ENCODE measurements around the gene ZFPM1.

ZFPM1 gene

GRCh38 chr16:88418869-88419268 is 34.2 kb upstream of the ZFPM1 start:
- no peak for DNase-seq

DNA sequence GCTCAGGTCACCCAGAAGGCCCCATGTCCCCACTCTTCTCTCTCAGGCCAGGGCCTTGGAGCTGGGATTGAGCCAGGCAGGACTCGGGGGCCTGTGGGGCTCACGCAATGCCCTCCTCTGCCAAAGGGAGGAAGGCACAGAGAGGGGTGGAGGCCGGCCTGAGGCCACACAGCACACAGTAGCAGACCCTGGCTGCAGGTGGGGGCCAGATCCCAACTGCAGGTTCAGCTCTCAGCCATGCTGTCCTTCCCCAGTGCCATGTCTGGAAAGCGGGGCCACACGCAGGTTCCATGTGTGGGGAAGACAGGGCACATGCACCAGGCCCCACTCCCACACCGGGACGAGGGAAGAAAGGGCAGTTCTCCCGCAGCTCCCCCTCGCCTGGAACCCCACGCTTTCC is 33.3 kb upstream of the ZFPM1 start:
- no peak for DNase-seq

GRCh38 chr16:88420496-88420895 is 32.6 kb upstream of the ZFPM1 start:
- no peak for DNase-seq

GRCh38 chr16:88421301-88421700 is 31.8 kb upstream of the ZFPM1 start:
- DNase-seq, result no peak

DNA sequence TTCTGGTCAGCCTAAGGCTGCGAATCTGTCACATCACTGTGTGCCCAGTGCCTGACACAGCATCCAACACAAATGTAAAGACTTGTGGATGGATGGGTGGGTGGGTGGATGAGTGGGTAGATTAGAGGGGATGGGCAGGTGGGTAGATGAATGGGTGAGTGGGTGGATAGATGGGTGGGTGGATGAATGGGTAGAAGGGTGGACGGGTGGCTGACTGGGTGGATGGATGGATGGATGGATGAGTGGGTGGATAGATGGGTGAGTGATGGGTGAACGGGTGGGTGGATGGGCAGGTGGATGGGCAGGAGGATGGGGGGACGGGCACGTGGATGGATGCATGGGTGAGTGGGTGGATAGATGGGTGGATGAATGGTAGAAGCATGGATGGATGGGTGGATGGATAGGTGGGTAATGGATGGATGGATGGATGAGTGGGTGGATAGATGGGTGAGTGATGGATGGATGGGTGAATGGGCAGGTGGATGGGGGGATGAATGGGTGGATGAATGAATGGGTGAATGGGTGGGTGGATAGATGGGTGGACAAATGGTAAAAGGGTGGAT is 31.1 kb upstream of the ZFPM1 start:
- DNase-seq, result no peak

DNA sequence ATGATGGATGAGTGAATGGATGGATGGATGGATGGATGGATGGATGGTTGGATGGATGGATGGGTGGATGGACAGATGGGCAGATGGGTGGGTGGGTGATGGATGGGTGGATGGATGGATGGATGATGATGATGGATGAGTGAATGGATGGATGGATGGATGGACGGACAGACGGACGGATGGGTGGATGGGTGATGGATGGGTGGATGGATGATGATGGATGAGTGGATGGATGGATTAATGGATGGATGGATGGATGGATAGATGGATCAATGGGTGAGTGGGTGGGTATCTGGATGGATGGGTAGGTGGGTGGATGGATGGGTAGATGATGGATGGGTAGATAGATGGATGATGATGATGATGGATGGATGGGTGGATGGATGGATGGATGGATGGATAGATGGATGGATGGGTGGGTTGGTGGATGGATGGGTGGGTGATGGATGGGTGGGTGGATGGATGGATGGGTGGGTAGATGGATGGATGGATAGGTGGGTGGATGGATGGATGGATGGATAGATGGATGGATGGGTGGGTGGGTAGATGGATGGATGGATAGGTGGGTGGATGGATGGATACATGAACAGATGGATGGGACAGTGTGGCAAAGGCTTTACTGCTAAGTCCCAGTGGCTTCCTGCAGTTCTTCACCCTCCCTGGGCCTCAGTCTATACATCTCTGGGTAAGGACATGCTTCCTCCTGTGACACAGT is 30.2 kb upstream of the ZFPM1 start:
- no peak for DNase-seq

GRCh38 chr16:88423448-88423850 is 29.6 kb upstream of the ZFPM1 start:
- no peak for DNase-seq

DNA sequence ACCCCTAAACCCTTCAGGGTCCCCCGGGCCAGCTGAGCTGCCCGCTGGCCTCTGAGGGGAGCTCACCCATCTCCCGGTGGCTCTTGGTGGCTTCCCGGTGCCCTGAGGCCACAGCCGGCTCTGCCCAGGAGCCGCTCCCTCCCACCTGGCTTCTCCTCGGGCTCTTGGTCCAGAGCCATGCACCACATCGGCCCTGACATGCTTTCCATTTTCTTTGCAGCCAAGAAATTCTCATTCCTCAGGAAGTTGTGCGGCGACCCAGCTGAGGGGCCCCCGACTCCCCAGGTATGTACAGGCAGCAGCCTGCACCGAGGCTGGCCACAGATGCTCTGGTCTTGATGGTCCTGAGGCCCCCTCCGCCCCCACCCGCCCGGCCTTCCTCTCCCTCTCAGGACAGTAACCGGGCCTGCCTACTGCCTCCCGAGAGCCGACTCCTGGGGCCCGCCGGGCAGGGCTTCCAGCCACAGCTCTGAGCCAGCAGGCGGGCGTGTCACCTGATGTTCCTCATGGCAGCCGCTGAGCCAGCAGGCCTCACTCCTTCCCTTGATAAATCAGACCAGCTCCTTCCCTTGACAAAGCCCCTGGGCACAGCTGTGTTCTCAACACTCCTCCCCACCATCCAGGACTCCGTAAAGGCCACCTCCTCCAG is 28.4 kb upstream of the ZFPM1 start:
- no peak for DNase-seq

DNA sequence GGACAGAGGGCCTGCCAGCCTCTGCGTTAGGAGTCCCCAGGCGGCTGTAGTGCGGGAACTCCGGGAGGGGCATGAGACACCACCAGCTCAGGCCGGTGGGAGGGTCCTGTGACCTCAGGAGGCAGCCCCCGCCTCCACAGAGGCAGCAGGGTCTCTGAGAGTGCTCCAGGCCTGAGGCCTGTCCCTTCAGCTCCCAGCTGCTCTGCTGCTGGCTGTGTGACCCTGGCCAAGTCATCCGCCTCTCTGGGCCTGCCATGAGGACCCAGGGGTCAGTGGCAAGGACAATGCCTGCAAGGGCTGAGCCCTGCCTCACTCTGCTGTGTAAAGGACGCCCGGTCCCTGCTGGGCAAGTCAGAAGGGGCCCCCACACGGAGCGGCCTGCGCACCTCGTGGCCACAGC is 27.1 kb upstream of the ZFPM1 start:
- DNase-seq, result no peak

DNA sequence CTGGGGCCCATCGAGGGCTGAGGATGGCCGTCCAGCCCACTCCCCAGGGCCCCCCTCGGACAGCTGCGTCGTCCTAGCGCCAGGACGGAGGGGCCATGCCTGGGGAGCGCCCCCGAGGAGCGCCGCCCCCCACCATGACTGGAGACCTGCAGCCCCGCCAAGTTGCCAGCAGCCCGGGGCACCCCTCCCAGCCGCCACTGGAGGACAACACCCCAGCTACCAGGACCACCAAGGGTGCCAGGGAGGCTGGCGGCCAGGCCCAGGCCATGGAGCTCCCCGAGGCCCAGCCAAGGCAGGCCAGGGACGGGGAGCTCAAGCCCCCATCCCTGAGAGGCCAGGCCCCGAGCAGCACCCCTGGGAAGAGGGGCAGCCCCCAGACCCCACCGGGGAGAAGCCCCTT is 25.7 kb upstream of the ZFPM1 start:
- DNase-seq, result no peak

DNA sequence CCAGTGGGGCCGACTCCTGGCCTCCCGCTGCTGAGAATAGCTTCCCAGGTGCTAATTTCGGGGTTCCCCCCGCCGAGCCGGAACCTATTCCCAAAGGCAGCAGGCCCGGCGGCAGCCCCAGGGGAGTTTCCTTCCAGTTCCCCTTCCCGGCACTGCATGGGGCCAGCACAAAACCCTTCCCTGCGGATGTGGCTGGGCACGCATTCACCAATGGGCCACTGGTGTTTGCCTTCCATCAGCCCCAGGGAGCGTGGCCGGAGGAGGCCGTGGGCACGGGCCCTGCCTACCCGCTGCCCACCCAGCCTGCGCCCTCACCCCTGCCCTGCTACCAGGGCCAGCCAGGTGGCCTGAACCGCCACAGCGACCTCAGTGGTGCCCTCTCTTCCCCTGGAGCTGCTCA is 24.9 kb upstream of the ZFPM1 start:
- no peak for DNase-seq

DNA sequence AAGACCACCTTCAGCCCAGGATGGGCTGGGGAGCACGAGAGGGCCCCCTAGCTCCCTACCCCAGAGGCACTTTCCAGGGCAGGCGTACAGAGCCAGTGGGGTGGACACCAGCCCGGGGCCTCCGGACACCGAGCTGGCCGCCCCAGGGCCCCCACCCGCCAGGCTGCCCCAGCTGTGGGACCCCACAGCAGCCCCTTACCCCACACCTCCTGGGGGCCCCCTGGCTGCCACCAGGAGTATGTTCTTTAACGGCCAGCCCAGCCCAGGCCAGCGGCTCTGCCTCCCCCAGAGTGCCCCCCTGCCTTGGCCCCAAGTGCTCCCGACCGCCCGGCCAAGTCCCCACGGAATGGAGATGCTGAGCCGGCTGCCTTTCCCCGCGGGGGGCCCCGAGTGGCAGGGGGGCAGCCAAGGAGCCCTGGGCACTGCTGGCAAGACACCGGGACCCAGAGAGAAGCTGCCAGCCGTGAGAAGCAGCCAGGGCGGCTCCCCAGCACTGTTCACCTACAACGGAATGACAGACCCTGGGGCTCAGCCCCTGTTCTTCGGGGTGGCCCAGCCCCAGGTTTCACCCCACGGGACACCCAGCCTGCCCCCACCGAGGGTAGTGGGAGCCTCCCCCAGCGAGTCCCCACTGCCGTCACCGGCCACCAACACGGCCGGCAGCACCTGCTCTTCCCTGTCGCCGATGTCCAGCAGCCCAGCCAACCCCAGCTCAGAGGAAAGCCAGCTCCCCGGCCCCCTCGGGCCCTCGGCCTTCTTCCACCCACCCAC is 24.3 kb upstream of the ZFPM1 start:
- no peak for DNase-seq

- DNase-seq, result no peak
Observed at GRCh38 chr16:88429387-88430184, 23.5 kb upstream of the ZFPM1 start.

DNA sequence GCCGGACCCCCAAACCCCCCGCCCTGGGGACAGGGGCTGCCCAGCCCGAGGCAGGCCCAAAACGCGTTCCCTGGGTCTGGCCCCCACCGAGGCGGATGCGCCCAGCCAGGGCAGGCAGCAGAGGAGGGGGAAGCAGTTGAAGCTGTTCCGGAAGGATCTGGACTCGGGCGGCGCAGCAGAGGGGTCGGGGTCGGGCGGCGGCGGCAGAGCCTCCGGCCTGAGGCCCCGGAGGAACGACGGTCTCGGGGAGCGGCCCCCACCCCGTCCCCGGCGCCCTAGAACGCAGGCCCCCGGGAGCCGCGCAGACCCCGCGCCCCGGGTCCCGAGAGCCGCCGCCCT is 22.9 kb upstream of the ZFPM1 start:
- no peak for DNase-seq

DNA sequence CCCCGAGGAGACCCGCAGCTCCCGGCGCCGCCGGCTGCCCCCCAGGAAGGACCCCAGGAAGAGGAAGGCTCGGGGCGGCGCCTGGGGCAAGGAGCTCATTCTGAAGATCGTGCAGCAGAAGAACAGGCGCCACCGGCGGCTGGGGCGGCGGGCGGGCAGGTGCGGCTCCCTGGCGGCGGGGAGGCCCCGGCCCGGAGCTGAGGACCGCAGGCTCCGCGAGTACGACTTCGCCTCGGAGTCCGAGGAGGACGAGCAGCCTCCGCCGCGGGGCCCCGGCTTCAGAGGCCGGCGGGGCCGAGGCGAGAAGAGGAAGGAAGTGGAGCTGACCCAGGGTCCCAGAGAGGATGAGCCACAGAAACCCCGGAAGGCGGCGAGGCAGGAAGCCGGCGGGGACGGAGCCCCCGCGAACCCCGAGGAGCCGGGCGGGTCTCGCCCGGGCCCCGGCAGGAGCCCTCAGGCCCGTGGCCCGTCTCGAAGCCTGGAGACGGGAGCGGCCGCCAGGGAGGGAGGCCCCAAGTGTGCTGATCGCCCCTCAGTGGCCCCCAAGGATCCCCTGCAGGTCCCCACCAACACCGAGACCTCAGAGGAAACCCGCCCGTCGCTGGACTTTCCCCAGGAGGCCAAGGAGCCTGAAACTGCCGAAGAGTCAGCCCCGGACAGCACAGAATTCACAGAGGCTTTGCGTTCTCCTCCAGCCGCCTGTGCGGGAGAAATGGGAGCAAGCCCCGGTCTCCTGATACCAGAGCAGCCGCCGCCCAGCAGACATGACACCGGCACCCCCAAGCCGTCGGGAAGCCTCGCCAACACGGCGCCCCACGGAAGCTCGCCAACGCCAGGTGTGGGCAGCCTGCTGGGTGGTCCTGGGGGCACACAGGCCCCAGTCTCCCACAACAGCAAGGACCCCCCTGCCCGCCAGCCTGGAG is 22.3 kb upstream of the ZFPM1 start:
- no peak for DNase-seq

DNA sequence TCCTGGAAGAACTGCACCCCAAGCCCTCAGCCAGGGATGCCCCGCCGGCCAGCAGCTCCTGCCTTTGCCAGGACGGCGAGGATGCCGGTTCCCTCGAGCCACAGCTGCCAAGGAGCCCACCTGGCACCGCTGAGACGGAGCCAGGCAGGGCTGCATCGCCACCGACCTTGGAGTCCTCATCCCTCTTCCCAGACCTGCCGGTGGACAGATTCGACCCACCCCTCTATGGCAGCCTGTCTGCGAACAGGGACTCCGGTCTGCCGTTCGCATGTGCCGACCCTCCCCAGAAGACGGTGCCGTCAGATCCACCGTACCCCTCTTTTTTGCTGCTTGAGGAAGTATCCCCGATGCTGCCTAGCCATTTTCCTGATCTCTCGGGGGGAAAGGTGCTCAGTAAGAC is 21.4 kb upstream of the ZFPM1 start:
- DNase-seq, result no peak

DNA sequence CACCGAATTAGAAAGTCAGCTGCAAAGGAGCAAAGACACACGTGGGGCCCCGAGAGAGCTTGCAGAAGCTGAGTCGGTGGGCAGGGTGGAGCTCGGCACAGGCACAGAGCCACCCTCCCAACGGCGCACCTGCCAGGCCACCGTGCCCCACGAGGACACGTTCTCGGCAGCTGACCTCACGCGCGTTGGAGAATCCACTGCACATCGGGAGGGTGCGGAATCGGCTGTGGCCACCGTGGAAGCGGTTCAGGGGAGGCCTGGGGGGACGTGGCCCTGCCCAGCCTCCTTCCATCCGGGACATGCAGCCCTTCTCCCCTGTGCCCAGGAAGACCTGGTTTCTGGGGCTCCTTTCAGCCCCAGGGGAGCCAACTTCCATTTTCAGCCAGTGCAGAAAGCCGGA is 20.9 kb upstream of the ZFPM1 start:
- DNase-seq, result no peak

GRCh38 chr16:88432753-88433152 is 20.3 kb upstream of the ZFPM1 start:
- no peak for DNase-seq

- no peak for DNase-seq
Observed at GRCh38 chr16:88433632-88434352, 19.3 kb upstream of the ZFPM1 start.

GRCh38 chr16:88434353-88434690 is 18.8 kb upstream of the ZFPM1 start:
- no peak for DNase-seq

GRCh38 chr16:88434746-88435145 is 18.3 kb upstream of the ZFPM1 start:
- no peak for DNase-seq
